ENCODE measurements around the gene TTLL8. TPM values are rescaled to one million over a fixed set of nuclear protein-coding genes. Genes with fewer than 3 reads are reported as not detected.
A peak's percentile ranks its signal among the peaks of the same experiment; 100 is the strongest.

The TTLL8 gene
- total RNA-seq, 3 donors from 2014 or later (not counting 1 experiment from before 2014, with no cell fraction given), result not detected

DNA sequence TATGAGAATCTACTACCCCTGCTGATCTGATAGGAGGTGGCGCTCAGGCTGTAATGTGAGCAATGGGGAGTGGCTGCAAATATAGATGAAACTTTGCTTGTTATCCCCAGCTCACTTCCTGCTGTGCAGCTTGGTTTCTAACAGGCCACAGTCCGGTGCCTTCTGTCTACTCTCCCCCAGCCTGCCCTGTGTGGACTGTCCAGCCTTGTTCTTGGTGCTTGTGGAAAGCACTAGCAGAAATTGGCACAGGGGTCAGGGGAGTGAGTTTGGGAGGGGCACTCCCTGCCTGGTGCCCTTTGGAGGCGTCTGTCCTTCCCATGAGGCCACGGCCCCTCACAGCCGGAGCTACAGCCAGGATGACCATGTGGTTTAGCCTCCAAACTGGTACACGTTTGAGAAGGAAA, 46.0 kb upstream of the TTLL8 start:
- 79% methylated on average over 6 of the region's 6 CpGs for WGBS (ENCODE audit: insufficient coverage)
- TF ChIP-seq, protein P1, sequence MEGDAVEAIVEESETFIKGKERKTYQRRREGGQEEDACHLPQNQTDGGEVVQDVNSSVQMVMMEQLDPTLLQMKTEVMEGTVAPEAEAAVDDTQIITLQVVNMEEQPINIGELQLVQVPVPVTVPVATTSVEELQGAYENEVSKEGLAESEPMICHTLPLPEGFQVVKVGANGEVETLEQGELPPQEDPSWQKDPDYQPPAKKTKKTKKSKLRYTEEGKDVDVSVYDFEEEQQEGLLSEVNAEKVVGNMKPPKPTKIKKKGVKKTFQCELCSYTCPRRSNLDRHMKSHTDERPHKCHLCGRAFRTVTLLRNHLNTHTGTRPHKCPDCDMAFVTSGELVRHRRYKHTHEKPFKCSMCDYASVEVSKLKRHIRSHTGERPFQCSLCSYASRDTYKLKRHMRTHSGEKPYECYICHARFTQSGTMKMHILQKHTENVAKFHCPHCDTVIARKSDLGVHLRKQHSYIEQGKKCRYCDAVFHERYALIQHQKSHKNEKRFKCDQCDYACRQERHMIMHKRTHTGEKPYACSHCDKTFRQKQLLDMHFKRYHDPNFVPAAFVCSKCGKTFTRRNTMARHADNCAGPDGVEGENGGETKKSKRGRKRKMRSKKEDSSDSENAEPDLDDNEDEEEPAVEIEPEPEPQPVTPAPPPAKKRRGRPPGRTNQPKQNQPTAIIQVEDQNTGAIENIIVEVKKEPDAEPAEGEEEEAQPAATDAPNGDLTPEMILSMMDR (IDR thresholded peaks at IDR 0.05), result no peak
- ATAC-seq, result no peak
- DNase-seq, result no peak
- no peaks in the 10 kb centered on the region for H3K9me3 Mint-ChIP-seq
- H3K27me3 Mint-ChIP-seq (ENCODE audit: low read depth in 2 of 2), result no peaks in the 10 kb centered on the region
- H3K4me1 Mint-ChIP-seq, result peaks cover 30 to 38% of the 10 kb centered on the region in 2 donors
- H3K27ac Mint-ChIP-seq, result peak overlapping the region in 1 of 2 donors; percentile 80
- no peak overlapping the region for H3K27ac ChIP-seq (ENCODE audit: low read length)
- H3K4me3 ChIP-seq (ENCODE audit: low read length), result no peak overlapping the region
- H3K27me3 ChIP-seq (ENCODE audit: control insufficient read depth, insufficient read depth, low read length), result no peaks in the 10 kb centered on the region
- no peaks in the 10 kb centered on the region for H3K36me3 Mint-ChIP-seq
- H3K4me3 Mint-ChIP-seq, result no peak overlapping the region
- no peaks in the 10 kb centered on the region for H3K9me3 ChIP-seq (ENCODE audit: control insufficient read depth, insufficient read depth, low read length)
- intact Hi-C loops (cut with micrococcal nuclease), result no loop called here
- peaks cover 24% of the 10 kb centered on the region for H3K4me1 ChIP-seq (ENCODE audit: control insufficient read depth, insufficient read depth, low read length)
- H3K36me3 ChIP-seq (ENCODE audit: control insufficient read depth, insufficient read depth, low read length), result no peaks in the 10 kb centered on the region

GRCh38 chr22:50102946-50103345, 44.8 kb upstream of the TTLL8 start:
- Mint-ChIP-seq H3K36me3 (no peaks in the 10 kb centered on the region), H3K27me3 (ENCODE audit: low read depth in 2 of 2) (peaks cover 0 to 2% of the 10 kb centered on the region in 2 donors), H3K4me1 (peaks cover 30 to 38% of the 10 kb centered on the region in 2 donors), H3K27ac (peak overlapping the region; percentile 66 to 80), H3K4me3 (peak overlapping the region; percentile 40), H3K9me3 (no peaks in the 10 kb centered on the region)
- H3K27me3 ChIP-seq (ENCODE audit: control insufficient read depth, insufficient read depth, low read length), result no peaks in the 10 kb centered on the region
- H3K27ac ChIP-seq (ENCODE audit: low read length), result no peak overlapping the region
- intact Hi-C loops (cut with micrococcal nuclease), result loop anchor here (1.0 kb wide), 1 partner anchor 17 kb away; no protein-coding TSS in a partner anchor
- H3K36me3 ChIP-seq (ENCODE audit: control insufficient read depth, insufficient read depth, low read length), result no peaks in the 10 kb centered on the region
- DNase-seq (no peak), ATAC-seq (peak; percentile 24 to 57 (median 44))
- H3K4me3 ChIP-seq (ENCODE audit: low read length), result no peak overlapping the region
- H3K4me1 ChIP-seq (ENCODE audit: control insufficient read depth, insufficient read depth, low read length), result peaks cover 24% of the 10 kb centered on the region
- TF ChIP-seq, protein P1 (IDR thresholded peaks at IDR 0.05), result no peak
- WGBS (ENCODE audit: insufficient coverage), result 31% methylated on average over 11 of the region's 11 CpGs
- no peaks in the 10 kb centered on the region for H3K9me3 ChIP-seq (ENCODE audit: control insufficient read depth, insufficient read depth, low read length)

GRCh38 chr22:50101870-50102565, 43.9 kb upstream of the TTLL8 start:
- Histone ChIP-seq H3K36me3 (ENCODE audit: control insufficient read depth, insufficient read depth, low read length) (no peaks in the 10 kb centered on the region), H3K9me3 (ENCODE audit: control insufficient read depth, insufficient read depth, low read length) (no peaks in the 10 kb centered on the region), H3K27ac (ENCODE audit: low read length) (no peak overlapping the region), H3K4me1 (ENCODE audit: control insufficient read depth, insufficient read depth, low read length) (peaks cover 24% of the 10 kb centered on the region), H3K4me3 (ENCODE audit: low read length) (no peak overlapping the region), H3K27me3 (ENCODE audit: control insufficient read depth, insufficient read depth, low read length) (no peaks in the 10 kb centered on the region)
- Mint-ChIP-seq H3K27ac (peak overlapping the region; percentile 66 to 80), H3K4me3 (peak overlapping the region; percentile 35), H3K9me3 (no peaks in the 10 kb centered on the region), H3K27me3 (ENCODE audit: low read depth in 2 of 2) (peaks cover 0 to 2% of the 10 kb centered on the region in 2 donors), H3K36me3 (no peaks in the 10 kb centered on the region), H3K4me1 (peaks cover 30 to 38% of the 10 kb centered on the region in 2 donors)
- ATAC-seq, result peak; percentile 64 to 76 (median 74)
- intact Hi-C loops (cut with micrococcal nuclease), result loop anchor here (1.0 kb wide), 1 partner anchor 16 kb away; no protein-coding TSS in a partner anchor
- no peak for DNase-seq
- TF ChIP-seq, protein P1 (IDR thresholded peaks at IDR 0.05), result no peak
- 49% methylated on average over 10 of the region's 10 CpGs for WGBS (ENCODE audit: insufficient coverage)
